Measurements from ENCODE around the gene NAV2.

- TF ChIP-seq CTCF (IDR thresholded peaks at IDR 0.05; ENCODE audit: borderline replicate concordance, extremely low read depth, low read length, poor library complexity, severe bottlenecking), result no peak
- no peak for TF ChIP-seq EZH2 (IDR thresholded peaks at IDR 0.05; ENCODE audit: borderline replicate concordance, low read depth, low read length, severe bottlenecking)
Observed at GRCh38 chr11:20051469-20052399, 339.1 kb downstream of the NAV2 start.

All from DND-41 (cell line).